ENCODE measurements around the gene BMP5. TPM values are rescaled to one million over a fixed set of nuclear protein-coding genes. Genes with fewer than 3 reads are reported as not detected.
A peak's percentile ranks its signal among the peaks of the same experiment; 100 is the strongest.

The BMP5 gene
- total and polyA plus RNA-seq, 2 experiments from 2014 or later, result 123 to 127 TPM

GRCh38 chr6:55886185-55886836, 10.9 kb upstream of the BMP5 start:
- peak; percentile 35 to 51 for DNase-seq (ENCODE audit: low read depth in 1 of 2, low spot score in 1 of 2)

GRCh38 chr6:55882718-55883569, 7.6 kb upstream of the BMP5 start:
- Histone ChIP-seq H3K36me3 (no peaks in the 10 kb centered on the region), H3K4me3 (no peak overlapping the region), H3K9me3 (ENCODE audit: low read depth) (no peaks in the 10 kb centered on the region), H3K27ac (no peak overlapping the region), H3K4me1 (ENCODE audit: low read depth) (peaks cover 57% of the 10 kb centered on the region), H3K27me3 (no peaks in the 10 kb centered on the region)
- DNase-seq (ENCODE audit: low read depth in 1 of 2, low spot score in 1 of 2), result peak in 1 of 2 donors; percentile 82
- TF ChIP-seq CTCF (IDR thresholded peaks at IDR 0.05; ENCODE audit: low read depth, low read length), result no peak

More at GRCh38 chr6:55886185-55886836, 10.9 kb upstream of the BMP5 start:
- no peaks in the 10 kb centered on the region for H3K36me3 ChIP-seq
- H3K27ac ChIP-seq, result no peak overlapping the region
- TF ChIP-seq CTCF (IDR thresholded peaks at IDR 0.05; ENCODE audit: low read depth, low read length), result peak; percentile 38
- H3K9me3 ChIP-seq (ENCODE audit: low read depth), result no peaks in the 10 kb centered on the region
- no peak overlapping the region for H3K4me3 ChIP-seq
- peaks cover 44% of the 10 kb centered on the region for H3K4me1 ChIP-seq (ENCODE audit: low read depth)
- no peaks in the 10 kb centered on the region for H3K27me3 ChIP-seq

- H3K27ac ChIP-seq, result no peak overlapping the region
- no peak for TF ChIP-seq CTCF (IDR thresholded peaks at IDR 0.05; ENCODE audit: low read depth, low read length)
- no peak overlapping the region for H3K4me3 ChIP-seq
- peaks cover 42% of the 10 kb centered on the region for H3K4me1 ChIP-seq (ENCODE audit: low read depth)
- no peaks in the 10 kb centered on the region for H3K36me3 ChIP-seq
- no peaks in the 10 kb centered on the region for H3K9me3 ChIP-seq (ENCODE audit: low read depth)
- DNase-seq (ENCODE audit: low read depth in 1 of 2, low spot score in 1 of 2), result peak in 1 of 2 donors; percentile 13
- H3K27me3 ChIP-seq, result no peaks in the 10 kb centered on the region
Observed at GRCh38 chr6:55877283-55877682, 1.9 kb upstream of the BMP5 start.

- Histone ChIP-seq H3K4me1 (ENCODE audit: low read depth) (peaks cover 39% of the 10 kb centered on the region), H3K9me3 (ENCODE audit: low read depth) (no peaks in the 10 kb centered on the region), H3K27ac (peak overlapping the region; percentile 76), H3K27me3 (no peaks in the 10 kb centered on the region), H3K4me3 (peak overlapping the region; percentile 87), H3K36me3 (no peaks in the 10 kb centered on the region)
- no peak for TF ChIP-seq CTCF (IDR thresholded peaks at IDR 0.05; ENCODE audit: low read depth, low read length)
- peak in 1 of 2 donors; percentile 16 for DNase-seq (ENCODE audit: low read depth in 1 of 2, low spot score in 1 of 2)
Observed at GRCh38 chr6:55874316-55874715, 1.1 kb downstream of the BMP5 start.

- no peak for DNase-seq (ENCODE audit: low read depth in 1 of 2, low spot score in 1 of 2)
- Histone ChIP-seq H3K27me3 (no peaks in the 10 kb centered on the region), H3K4me1 (ENCODE audit: low read depth) (peaks cover 42% of the 10 kb centered on the region), H3K36me3 (no peaks in the 10 kb centered on the region), H3K4me3 (peak overlapping the region; percentile 87), H3K9me3 (ENCODE audit: low read depth) (no peaks in the 10 kb centered on the region), H3K27ac (peak overlapping the region; percentile 32)
- no peak for TF ChIP-seq CTCF (IDR thresholded peaks at IDR 0.05; ENCODE audit: low read depth, low read length)
Observed at GRCh38 chr6:55872866-55873265, 2.5 kb downstream of the BMP5 start.
